ENCODE data around the gene FGF1.

FGF1 gene

GRCh38 chr5:142639455-142639854 is 46.4 kb downstream of the FGF1 start:
- DNase-seq: no peak

- no peak for DNase-seq
These were observed 48.0 kb downstream of the FGF1 start for GRCh38 chr5:142637871-142638270.

- DNase-seq: no peak
These were observed 49.1 kb downstream of the FGF1 start for GRCh38 chr5:142636698-142637324.

GRCh38 chr5:142636093-142636492 is 49.8 kb downstream of the FGF1 start:
- DNase-seq: no peak

GRCh38 chr5:142634216-142635011 is 51.5 kb downstream of the FGF1 start:
- DNase-seq: no peak

- DNase-seq: no peak
These were observed 54.9 kb downstream of the FGF1 start for GRCh38 chr5:142630927-142631539.

- DNase-seq: no peak
These were observed 58.3 kb downstream of the FGF1 start for GRCh38 chr5:142627383-142628217.

GRCh38 chr5:142626786-142627185 is 59.1 kb downstream of the FGF1 start:
- DNase-seq: no peak

GRCh38 chr5:142626099-142626498 is 59.8 kb downstream of the FGF1 start:
- no peak for DNase-seq

- DNase-seq: no peak
These were observed 64.7 kb downstream of the FGF1 start for GRCh38 chr5:142621227-142621626.

- no peak for DNase-seq
These were observed 66.1 kb downstream of the FGF1 start for GRCh38 chr5:142619815-142620214.

- DNase-seq: peak; percentile 21
These were observed 67.8 kb downstream of the FGF1 start for GRCh38 chr5:142618130-142618523.

GRCh38 chr5:142617416-142618129 is 68.3 kb downstream of the FGF1 start:
- peak; percentile 12 for DNase-seq

- no peak for DNase-seq
These were observed 69.9 kb downstream of the FGF1 start for GRCh38 chr5:142615948-142616347.

- no peak for DNase-seq
These were observed 71.8 kb downstream of the FGF1 start for GRCh38 chr5:142614054-142614453.

GRCh38 chr5:142613271-142613671 is 72.6 kb downstream of the FGF1 start:
- DNase-seq: no peak

- DNase-seq: no peak
These were observed 73.2 kb downstream of the FGF1 start for GRCh38 chr5:142612494-142613270.

GRCh38 chr5:142611154-142611553 is 74.7 kb downstream of the FGF1 start:
- DNase-seq: peak; percentile 77

GRCh38 chr5:142610176-142611001 is 75.5 kb downstream of the FGF1 start:
- DNase-seq: no peak

GRCh38 chr5:142609142-142609541 is 76.7 kb downstream of the FGF1 start:
- no peak for DNase-seq

GRCh38 chr5:142608081-142608480 is 77.8 kb downstream of the FGF1 start:
- no peak for DNase-seq

Data from stimulated activated CD4-positive, alpha-beta T cell treated with anti-CD3 and anti-CD28 coated beads, Interleukin-4, amount 100 ng/mL, for 24 hours (primary cell).